K562 (cell line): ENCODE measurements around the gene ATP8B4. TPM values are rescaled to one million over a fixed set of nuclear protein-coding genes. Genes with fewer than 3 reads are reported as not detected.

ENCODE experiments used
- ATAC-seq: fragments of 200-7000 bp; cut with Tn5 transposase; 3 replicates; pipeline ENCODE4 v1.9.1; 2020; ENCODE audit warnings: moderate library complexity
- BruUV-seq: library from RNA; stranded (reverse); fragments of 400-500 nt; replicated peaks from 2 replicates; lab custom pipeline; 2021; lab: Mats Ljungman, UMichigan
- CTCF ChIA-PET: fragments of 300-600 bp; formaldehyde crosslinking; extraction: SDS; loops from one replicate; lab custom pipeline; 2021; ENCODE audit warnings: low intra/inter-chr PET ratio; lab: Yijun Ruan, JAX
- POLR2A ChIA-PET: fragments of 300-600, 350-650 bp; sonication (Branson Sonifier 250); formaldehyde crosslinking; extraction: SDS; loops from one replicate; lab custom pipeline; 2021; ENCODE audit warnings: antibody characterized with exemption, inconsistent platforms; lab: Yijun Ruan, JAX
- DNase-seq, 4 experiments: peaks; one replicate each; pipeline versions ENCODE4 v3.0.0 to v3.0.0-alpha.2; 2011 to 2018; ENCODE audit warnings: low spot score in 3 of 4, mixed read lengths in 3 of 4; ENCODE audit errors: extremely low read depth in 1 of 4
- FAIRE-seq: peaks from 2 replicates; lab custom pipeline; 2011; peaks lifted over from hg19 to GRCh38; lab: Jason Lieb, UNC
- H2AFZ ChIP-seq: 2 replicates; pipeline ENCODE4 v1.6.0; 2011; ENCODE audit warnings: low read depth, low read length, control low read depth, inconsistent platforms
- H3K27ac ChIP-seq: fragments of 200-600 bp; 3 replicates; pipeline ENCODE4 v1.8.0; 2011; ENCODE audit warnings: low read depth, mild to moderate bottlenecking, control low read depth, inconsistent platforms, low read length, moderate library complexity, mixed read lengths; ENCODE audit errors: extremely low read depth
- H3K27me3 ChIP-seq, 2 experiments: fragments of 300-600 bp in 1 of 2; 2 replicates in 1 of 2; 3 replicates in 1 of 2; pipeline versions ENCODE4 v1.6.0 to v1.8.0; 2011; ENCODE audit warnings: inconsistent platforms in 2 of 2, low read length in 2 of 2, mild to moderate bottlenecking in 1 of 2, mixed read lengths in 1 of 2, moderate library complexity in 1 of 2; ENCODE audit not compliant: control insufficient read depth in 2 of 2, insufficient read depth in 2 of 2
- H3K36me3 ChIP-seq: fragments of 300-600 bp; 3 replicates; pipeline ENCODE4 v1.8.0; 2011; ENCODE audit warnings: mild to moderate bottlenecking, low read length, inconsistent platforms; ENCODE audit not compliant: control insufficient read depth, insufficient read depth
- H3K4me1 ChIP-seq, 2 experiments: fragments of 200-600 bp in 1 of 2; replicated peaks in 1 of 2; 2 replicates in 1 of 2; 3 replicates in 1 of 2; pipeline versions ENCODE4 v1.5.1 to v1.8.0; 2011; ENCODE audit warnings: inconsistent platforms in 2 of 2, low read length in 2 of 2, mild to moderate bottlenecking in 1 of 2, mixed read lengths in 1 of 2, moderate library complexity in 1 of 2; ENCODE audit not compliant: control insufficient read depth in 2 of 2, insufficient read depth in 2 of 2
- H3K4me2 ChIP-seq: 2 replicates; pipeline ENCODE4 v1.6.1; 2011; ENCODE audit warnings: low read length, control low read depth, inconsistent platforms, mixed read lengths; ENCODE audit not compliant: insufficient read depth
- H3K4me3 ChIP-seq: fragments of 200-600 bp; sonication (generic), shearing (Covaris generic); 2 replicates; pipeline ENCODE4 v1.5.1; 2016; ENCODE audit warnings: control low read depth, inconsistent platforms
- H3K79me2 ChIP-seq: fragments of 200-600 bp; 3 replicates; pipeline ENCODE4 v1.8.0; 2011; ENCODE audit warnings: low read length, inconsistent platforms; ENCODE audit not compliant: control insufficient read depth, insufficient read depth
- H3K9ac ChIP-seq, 2 experiments: 2 replicates each; pipeline versions ENCODE4 v1.6.0 to v1.6.1; 2011; ENCODE audit warnings: low read depth in 2 of 2, low read length in 2 of 2, control low read depth in 1 of 2, inconsistent platforms in 1 of 2, mild to moderate bottlenecking in 1 of 2, mixed read lengths in 1 of 2; ENCODE audit not compliant: insufficient read depth in 1 of 2
- H3K9me1 ChIP-seq: one replicate; pipeline ENCODE4 v1.6.0; 2011; ENCODE audit warnings: inconsistent platforms, mild to moderate bottlenecking, low read length, moderate library complexity; ENCODE audit not compliant: control insufficient read depth, insufficient read depth
- H3K9me3 ChIP-seq: replicated peaks from 2 replicates; pipeline ENCODE4 v1.5.1; 2011; ENCODE audit warnings: low read depth, low read length, inconsistent platforms; ENCODE audit not compliant: control insufficient read depth, insufficient read depth
- H4K20me1 ChIP-seq: replicated peaks from 2 replicates; pipeline ENCODE4 v1.6.1; 2011; ENCODE audit warnings: low read length, inconsistent platforms, mixed read lengths; ENCODE audit not compliant: control insufficient read depth, insufficient read depth
- BMI1 ChIP-seq: fragments of 150-350 bp; IDR thresholded peaks from 2 replicates; pipeline ENCODE4 v1.6.1; 2014; ENCODE audit warnings: low read length
- EZH2 ChIP-seq: IDR thresholded peaks from 2 replicates; pipeline ENCODE4 v1.6.1; 2012; ENCODE audit warnings: low read depth, mild to moderate bottlenecking, inconsistent platforms, low read length, borderline replicate concordance
- FOXK2 ChIP-seq, 2 experiments: fragments of 450-650 bp; IDR thresholded peaks in 1 of 2; conservative IDR thresholded peaks in 1 of 2; 2 replicates each; pipeline ENCODE4 v1.6.1; 2016; ENCODE audit warnings: low read depth in 2 of 2, mild to moderate bottlenecking in 1 of 2
- GTF2A2 ChIP-seq: IDR thresholded peaks from 2 replicates; pipeline ENCODE4 v1.6.1; 2016; ENCODE audit warnings: mild to moderate bottlenecking, missing genetic modification characterization, missing compliant biosample characterization
- HEY1 ChIP-seq: fragments of 250-450 bp; sonication (Bioruptor Pico); IDR thresholded peaks from 2 replicates; pipeline ENCODE4 v1.5.0; 2020; ENCODE audit warnings: mild to moderate bottlenecking, moderate library complexity, borderline replicate concordance
- KHSRP ChIP-seq: fragments of 450-650 bp; IDR thresholded peaks from 2 replicates; pipeline ENCODE4 v1.6.1; 2017
- MTA3 ChIP-seq: fragments of 450-650 bp; formaldehyde crosslinking; IDR thresholded peaks from 2 replicates; pipeline ENCODE4 v1.6.1; 2017; ENCODE audit warnings: mild to moderate bottlenecking, borderline replicate concordance
- NELFE ChIP-seq: IDR thresholded peaks from 2 replicates; pipeline ENCODE4 v1.6.1; 2011; ENCODE audit warnings: mild to moderate bottlenecking; ENCODE audit not compliant: insufficient read depth, insufficient read length
- POLR2A ChIP-seq: fragments of 450-650 bp; conservative IDR thresholded peaks from 2 replicates; pipeline ENCODE4 v1.6.1; 2016
- POLR2H ChIP-seq: IDR thresholded peaks from 2 replicates; pipeline ENCODE4 v1.6.1; 2016; ENCODE audit warnings: missing genetic modification characterization, low read depth, mild to moderate bottlenecking, control low read depth, missing compliant biosample characterization, moderate library complexity
- SPI1 ChIP-seq: IDR thresholded peaks from 2 replicates; pipeline ENCODE4 v1.6.1; 2011; ENCODE audit warnings: low read depth, low read length, control low read depth, borderline replicate concordance
- TAL1 ChIP-seq: fragments of 450-650 bp; IDR thresholded peaks from 2 replicates; pipeline ENCODE4 v1.6.1; 2016; ENCODE audit warnings: mild to moderate bottlenecking
- ZC3H4 ChIP-seq: sonication (generic); formaldehyde crosslinking; IDR thresholded peaks from 2 replicates; pipeline ENCODE4 v1.9.0; 2021; ENCODE audit warnings: missing genetic modification reagents, borderline replicate concordance
- ZNF23 ChIP-seq: fragments of 250-450 bp; sonication (Bioruptor Pico); IDR thresholded peaks from 2 replicates; pipeline ENCODE4 v1.4.0; 2020; ENCODE audit warnings: mild to moderate bottlenecking
- ZNF551 ChIP-seq: fragments of 250-450 bp; sonication (Bioruptor Pico); IDR thresholded peaks from 2 replicates; pipeline ENCODE4 v1.5.0; 2021; ENCODE audit warnings: mild to moderate bottlenecking, moderate library complexity
- ZNF57 ChIP-seq: fragments of 450-650 bp; formaldehyde crosslinking; IDR thresholded peaks from 2 replicates; pipeline ENCODE4 v1.4.0; 2020; ENCODE audit warnings: mild to moderate bottlenecking, moderate library complexity
- WGBS: fragments of 100-300 bp; shearing (Covaris generic); methylation state at CpG from one replicate; pipeline ENCODE4 v1.1.6; 2016; ENCODE audit warnings: low coverage, mixed read lengths; ENCODE audit not compliant: insufficient coverage; ENCODE audit errors: missing lambda C conversion rate; 5-methylcytosine and 5-hydroxymethylcytosine counted together
- in situ Hi-C: fragments of 300-500 bp; cut with MboI; formaldehyde crosslinking; loops from 4 replicates; pipeline ENCODE4 v1.15.0; 2018; ENCODE audit warnings: inconsistent platforms, mixed read lengths
- intact Hi-C: fragments of 100-400 bp; cut with micrococcal nuclease; formaldehyde crosslinking; loops from 2 replicates; pipeline ENCODE4 v1.14.2; 2022
- polyA plus RNA-seq, 8 experiments: library from polyadenylated mRNA; depleted of rRNA in 4 of 8; stranded (reverse) in 5 of 8; unstranded in 3 of 8; fragments of >200 nt; fragmentation: Nextera tagmentation in 2 of 8; fragmentation: Illumina TruSeq in 1 of 8; extraction: Ambion mirVana in 2 of 8; extraction: Trizol in 1 of 8; gene quantifications; 2 replicates each; pipeline versions ENCODE4 v1.2.1 to v1.2.3, GENCODE V29; 2011 to 2014; ENCODE audit warnings: inconsistent platforms in 1 of 8, missing spikeins in 1 of 8
- total RNA-seq, 7 experiments: library from RNA; depleted of rRNA in 6 of 7; stranded (reverse); fragments of >200 nt in 6 of 7; fragmentation: Illumina TruSeq in 2 of 7; extraction: Trizol in 2 of 7; gene quantifications; 2 replicates each; pipeline versions ENCODE4 v1.2.1 to v1.2.3, GENCODE V29; 2011 to 2021; ENCODE audit warnings: low replicate concordance in 1 of 7
- TF ChIP-seq, protein P1 (sequence below): fragments of 250-450 bp; sonication (Bioruptor Pico); IDR thresholded peaks from 2 replicates; pipeline ENCODE4 v1.4.0; 2020; ENCODE audit warnings: borderline replicate concordance
- TF ChIP-seq, protein P2 (sequence below): sonication (generic); formaldehyde crosslinking; IDR thresholded peaks from 2 replicates; pipeline ENCODE4 v1.8.0; 2022; ENCODE audit warnings: mild to moderate bottlenecking, missing genetic modification reagents

Gene ATP8B4
- total and polyA plus RNA-seq, 9 of the 15 experiments (the other 6 are each of a cell fraction or from before 2014, with no cell fraction given) = 0.14 to 2.5 (median 0.44) TPM

DNA sequence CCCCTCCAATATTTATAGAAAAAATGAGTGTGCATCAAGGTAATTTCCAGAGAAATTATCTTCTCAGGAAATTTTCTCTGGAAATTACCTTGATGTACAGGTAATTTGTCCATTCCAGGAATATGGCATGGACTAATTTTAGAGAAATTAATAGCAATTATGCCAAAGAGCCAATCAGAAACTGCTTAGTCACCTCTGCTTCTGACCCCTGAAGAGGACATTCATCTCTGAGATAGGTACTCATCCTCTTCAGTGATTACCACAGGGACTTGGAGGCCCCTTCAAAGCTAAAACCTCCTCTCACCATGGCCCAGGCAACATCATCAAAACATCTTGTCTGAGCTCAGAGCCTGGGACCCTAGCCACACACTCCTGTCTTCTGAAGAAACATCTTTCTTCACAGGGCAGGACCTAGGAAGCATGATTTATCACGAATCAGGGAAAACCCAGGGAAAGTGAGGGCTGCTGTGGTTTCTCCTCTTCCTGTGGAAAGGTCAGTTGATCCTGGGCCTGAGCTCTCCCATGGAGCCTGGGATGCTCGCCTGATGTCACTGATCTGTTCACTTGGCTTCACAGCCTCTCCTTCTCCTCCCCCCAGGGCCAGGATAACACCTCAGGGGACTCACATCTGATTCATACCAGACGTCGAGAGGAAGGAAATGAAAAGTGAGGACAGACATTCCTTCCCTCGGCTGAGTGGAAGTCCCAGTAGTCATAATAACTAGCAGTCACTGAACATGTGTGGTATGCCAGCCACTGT, 287.6 kb downstream of the ATP8B4 start (continued):
- TF ChIP-seq, protein P1, sequence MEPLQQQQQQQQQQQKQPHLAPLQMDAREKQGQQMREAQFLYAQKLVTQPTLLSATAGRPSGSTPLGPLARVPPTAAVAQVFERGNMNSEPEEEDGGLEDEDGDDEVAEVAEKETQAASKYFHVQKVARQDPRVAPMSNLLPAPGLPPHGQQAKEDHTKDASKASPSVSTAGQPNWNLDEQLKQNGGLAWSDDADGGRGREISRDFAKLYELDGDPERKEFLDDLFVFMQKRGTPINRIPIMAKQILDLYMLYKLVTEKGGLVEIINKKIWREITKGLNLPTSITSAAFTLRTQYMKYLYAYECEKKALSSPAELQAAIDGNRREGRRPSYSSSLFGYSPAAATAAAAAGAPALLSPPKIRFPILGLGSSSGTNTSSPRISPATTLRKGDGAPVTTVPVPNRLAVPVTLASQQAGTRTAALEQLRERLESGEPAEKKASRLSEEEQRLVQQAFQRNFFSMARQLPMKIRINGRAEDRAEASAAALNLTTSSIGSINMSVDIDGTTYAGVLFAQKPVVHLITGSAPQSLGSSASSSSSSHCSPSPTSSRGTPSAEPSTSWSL (CRISPR knock-in tag) = no peak
- TF ChIP-seq, all 486 proteins: peak for 0

DNA sequence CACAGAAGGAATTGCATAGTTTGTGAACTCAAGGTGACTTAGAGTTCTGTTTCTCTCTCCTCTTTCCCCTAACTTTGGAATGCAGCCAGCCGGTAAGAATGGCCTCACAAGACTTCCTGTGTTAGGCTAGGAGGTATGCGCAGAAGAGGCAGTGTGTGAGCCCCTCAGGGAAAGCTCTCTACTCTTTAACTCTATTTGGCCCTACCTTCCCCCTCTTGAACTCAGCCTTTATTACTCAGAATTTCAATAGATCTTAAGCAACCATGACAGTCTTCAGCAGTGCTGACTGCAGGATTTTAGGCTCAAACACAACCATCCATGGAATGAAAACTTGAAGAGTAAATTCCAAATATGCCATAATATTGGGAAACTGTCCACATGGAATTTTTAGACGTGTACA, 288.6 kb downstream of the ATP8B4 start:
- WGBS = 0% methylated on average over 3 of the region's 3 CpGs
- ATAC-seq (no peak), FAIRE-seq (no peak)

More for the DNA sequence above, 288.6 kb downstream of the ATP8B4 start:
- Histone ChIP-seq H3K4me3 (no peak overlapping the region), H2AFZ (no peak overlapping the region), H4K20me1 (no peaks in the 10 kb centered on the region), H3K4me2 (no peak overlapping the region), H3K36me3 (no peaks in the 10 kb centered on the region), H3K27ac (no peak overlapping the region), H3K9me3 (no peaks in the 10 kb centered on the region), H3K27me3 (no peaks in the 10 kb centered on the region), H3K79me2 (no peaks in the 10 kb centered on the region), H3K4me1 (no peaks in the 10 kb centered on the region), H3K9ac (no peak overlapping the region), H3K9me1 (no peaks in the 10 kb centered on the region)
- in situ Hi-C loops = no loop called here
- no TSS peak for BruUV-seq
- no peak for DNase-seq
- no peak for TF ChIP-seq FOXK2 (conservative IDR thresholded peaks at IDR 0.05 in 1 of 2, IDR thresholded peaks at IDR 0.05 in 1 of 2; ENCODE audit: low read depth in 2 of 2)
- TF ChIP-seq SPI1 = no peak
- TF ChIP-seq ZNF23 (CRISPR knock-in tag) = no peak
- no peak for TF ChIP-seq MTA3
- TF ChIP-seq KHSRP = no peak
- TF ChIP-seq POLR2H = no peak
- no peak for TF ChIP-seq HEY1 (CRISPR knock-in tag)
- TF ChIP-seq BMI1 = no peak
- TF ChIP-seq GTF2A2 (tag) = no peak
- TF ChIP-seq ZC3H4 (CRISPR knock-in tag) = no peak
- TF ChIP-seq TAL1 = no peak
- no peak for TF ChIP-seq EZH2
- no peak for TF ChIP-seq ZNF57 (CRISPR knock-in tag)
- no peak for TF ChIP-seq POLR2A
- TF ChIP-seq, protein P2, sequence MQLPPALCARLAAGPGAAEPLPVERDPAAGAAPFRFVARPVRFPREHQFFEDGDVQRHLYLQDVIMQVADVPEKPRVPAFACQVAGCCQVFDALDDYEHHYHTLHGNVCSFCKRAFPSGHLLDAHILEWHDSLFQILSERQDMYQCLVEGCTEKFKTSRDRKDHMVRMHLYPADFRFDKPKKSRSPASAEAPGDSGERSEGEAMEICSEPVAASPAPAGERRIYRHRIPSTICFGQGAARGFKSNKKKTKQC (CRISPR knock-in tag) = no peak
- no peak for TF ChIP-seq ZNF551
- TF ChIP-seq NELFE = no peak
- ChIA-PET POLR2A (no interaction called here), CTCF (no interaction called here)
- intact Hi-C loops = no loop called here
